Spleen (tissue), 11 donors: ENCODE results near the gene ADAMTSL3. TPM values are rescaled to one million over a fixed set of nuclear protein-coding genes. Genes with fewer than 3 reads are reported as not detected.

ENCODE experiments used
- DNase-seq: peaks from one replicate; pipeline ENCODE4 v3.0.0-alpha.2; 2020
- H3K27ac ChIP-seq, 8 donors: fragments of 200-600 bp; sonication (generic) in 7 of 8; 1 replicate in 4 of 8; 2 replicates in 4 of 8; pipeline versions ENCODE4 v1.5.0 to v1.8.0; 2016 to 2021; ENCODE audit warnings: inconsistent platforms in 4 of 8, mild to moderate bottlenecking in 4 of 8, moderate library complexity in 1 of 8
- H3K27me3 ChIP-seq, 7 donors: fragments of 200-600 bp; sonication (generic) in 6 of 7; replicated peaks in 1 of 7; 1 replicate in 4 of 7; 2 replicates in 3 of 7; pipeline versions ENCODE4 v1.5.0 to v1.8.0; 2016 to 2021; ENCODE audit warnings: inconsistent platforms in 3 of 7, mild to moderate bottlenecking in 1 of 7
- H3K36me3 ChIP-seq, 6 donors: fragments of 200-600 bp; sonication (generic) in 5 of 6; 1 replicate in 4 of 6; 2 replicates in 2 of 6; pipeline versions ENCODE4 v1.5.0 to v1.8.0; 2016 to 2021; ENCODE audit warnings: inconsistent platforms in 2 of 6
- H3K4me1 ChIP-seq, 6 donors: fragments of 200-600 bp; sonication (generic) in 5 of 6; 1 replicate in 3 of 6; 2 replicates in 3 of 6; pipeline versions ENCODE4 v1.5.0 to v1.8.0; 2016 to 2021; ENCODE audit warnings: inconsistent platforms in 3 of 6
- H3K4me3 ChIP-seq, 8 donors: fragments of 200-600 bp; sonication (generic) in 7 of 8; 1 replicate in 4 of 8; 2 replicates in 4 of 8; pipeline versions ENCODE4 v1.5.0 to v1.8.0; 2016 to 2021; ENCODE audit warnings: inconsistent platforms in 4 of 8, mild to moderate bottlenecking in 4 of 8, moderate library complexity in 2 of 8
- H3K9me3 ChIP-seq, 8 donors: fragments of 200-600 bp; sonication (generic) in 7 of 8; 1 replicate in 4 of 8; 2 replicates in 4 of 8; pipeline versions ENCODE4 v1.5.0 to v1.8.0; 2016 to 2021; ENCODE audit warnings: inconsistent platforms in 4 of 8
- POLR2A ChIP-seq, 3 donors: fragments of 450-650 bp; IDR thresholded peaks; one replicate each; pipeline ENCODE4 v1.5.1; 2017; ENCODE audit warnings: antibody characterized with exemption in 3 of 3, mild to moderate bottlenecking in 1 of 3
- POLR2AphosphoS5 ChIP-seq, 3 donors: sonication (generic); formaldehyde crosslinking; IDR thresholded peaks; one replicate each; pipeline ENCODE4 v1.5.1; 2017; ENCODE audit warnings: antibody characterized with exemption in 3 of 3
- WGBS, 5 donors: extraction: QIAGEN DNeasy Blood & Tissue Kit in 3 of 5; methylation state at CpG; one replicate each; pipeline versions ENCODE4 v1.1.5 to v1.1.7; 2013 to 2018; 5-methylcytosine and 5-hydroxymethylcytosine counted together
- intact Hi-C: fragments of 100-400 bp; cut with DNase I; formaldehyde crosslinking; loops from one replicate; pipeline ENCODE4 v1.15.0; 2023; ENCODE audit warnings: low total_unique reads
- polyA plus RNA-seq, 3 donors: library from polyadenylated mRNA; stranded (reverse); fragments of 200-250 nt; gene quantifications; one replicate each; pipeline ENCODE4 v1.2.1, GENCODE V29; 2013
- total RNA-seq, 7 donors: library from RNA; depleted of rRNA in 3 of 7; stranded (reverse); fragments of >200 nt in 3 of 7; fragmentation: NEBNext Ultra II Directional in 4 of 7; extraction: Animal tissue kit (Norgen Biotek cat#: 25700) in 4 of 7; gene quantifications; one replicate each; pipeline versions ENCODE4 v1.1.0 to v1.2.1, GENCODE V29; 2016 to 2021
- TF ChIP-seq, protein P1 (sequence below), 11 experiments: fragments of 200-600 bp in 7 of 11; fragments of 450-650 bp in 4 of 11; sonication (generic) in 4 of 11; IDR thresholded peaks in 8 of 11; conservative IDR thresholded peaks in 3 of 11; 1 replicate in 7 of 11; 2 replicates in 4 of 11; pipeline versions ENCODE4 v1.4.0 to v1.8.0; 2016 to 2021; ENCODE audit warnings: antibody characterized with exemption in 11 of 11, inconsistent platforms in 4 of 11, mild to moderate bottlenecking in 1 of 11
- donor health status: healthy with polysubstance abuse.
- donor health status: DM: no; HTN: no; CAD: no; lungs with moderate emphysema.
- donor health status: DM: no; HTN: no; CAD: no.
- donor health status: Bipolar disorder and iron deficiency.
- donor health status: healthy.
- donor health status: DM: no; HTN: no; CAD: no.
- donor health status: DM: yes; HTN: yes; CAD: no.

Gene ADAMTSL3
- total and polyA plus RNA-seq, 10 donors: 0.09 to 5.7 (median 2.9) TPM

DNA sequence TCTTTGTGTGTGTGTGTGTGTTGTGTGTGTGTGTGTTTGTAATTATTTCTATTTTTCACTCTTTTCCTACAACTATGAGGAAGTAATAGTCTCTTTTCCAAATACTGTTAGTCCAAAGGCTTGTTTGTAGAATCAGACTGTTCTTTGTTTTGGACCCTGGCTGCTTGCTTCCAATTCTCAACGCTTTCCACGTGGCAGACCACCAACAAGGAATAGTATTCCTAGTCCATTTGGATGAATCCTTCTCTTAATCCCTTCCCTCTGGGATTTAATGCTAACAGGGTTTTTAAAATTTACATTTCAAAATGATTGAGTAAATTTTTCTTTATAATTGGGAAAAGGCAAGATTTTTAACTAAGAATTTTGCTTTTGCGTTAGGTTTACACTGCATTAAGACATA is 62.7 kb downstream of the ADAMTSL3 start:
- intact Hi-C loops: no loop called here
- no peak for TF ChIP-seq POLR2A (IDR thresholded peaks at IDR 0.05)
- TF ChIP-seq POLR2AphosphoS5 (IDR thresholded peaks at IDR 0.05): no peak
- TF ChIP-seq, protein P1, sequence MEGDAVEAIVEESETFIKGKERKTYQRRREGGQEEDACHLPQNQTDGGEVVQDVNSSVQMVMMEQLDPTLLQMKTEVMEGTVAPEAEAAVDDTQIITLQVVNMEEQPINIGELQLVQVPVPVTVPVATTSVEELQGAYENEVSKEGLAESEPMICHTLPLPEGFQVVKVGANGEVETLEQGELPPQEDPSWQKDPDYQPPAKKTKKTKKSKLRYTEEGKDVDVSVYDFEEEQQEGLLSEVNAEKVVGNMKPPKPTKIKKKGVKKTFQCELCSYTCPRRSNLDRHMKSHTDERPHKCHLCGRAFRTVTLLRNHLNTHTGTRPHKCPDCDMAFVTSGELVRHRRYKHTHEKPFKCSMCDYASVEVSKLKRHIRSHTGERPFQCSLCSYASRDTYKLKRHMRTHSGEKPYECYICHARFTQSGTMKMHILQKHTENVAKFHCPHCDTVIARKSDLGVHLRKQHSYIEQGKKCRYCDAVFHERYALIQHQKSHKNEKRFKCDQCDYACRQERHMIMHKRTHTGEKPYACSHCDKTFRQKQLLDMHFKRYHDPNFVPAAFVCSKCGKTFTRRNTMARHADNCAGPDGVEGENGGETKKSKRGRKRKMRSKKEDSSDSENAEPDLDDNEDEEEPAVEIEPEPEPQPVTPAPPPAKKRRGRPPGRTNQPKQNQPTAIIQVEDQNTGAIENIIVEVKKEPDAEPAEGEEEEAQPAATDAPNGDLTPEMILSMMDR (IDR thresholded peaks at IDR 0.05 in 8 of 11, conservative IDR thresholded peaks at IDR 0.05 in 3 of 11): no peak
- no peak overlapping the region for H3K27ac ChIP-seq

DNA sequence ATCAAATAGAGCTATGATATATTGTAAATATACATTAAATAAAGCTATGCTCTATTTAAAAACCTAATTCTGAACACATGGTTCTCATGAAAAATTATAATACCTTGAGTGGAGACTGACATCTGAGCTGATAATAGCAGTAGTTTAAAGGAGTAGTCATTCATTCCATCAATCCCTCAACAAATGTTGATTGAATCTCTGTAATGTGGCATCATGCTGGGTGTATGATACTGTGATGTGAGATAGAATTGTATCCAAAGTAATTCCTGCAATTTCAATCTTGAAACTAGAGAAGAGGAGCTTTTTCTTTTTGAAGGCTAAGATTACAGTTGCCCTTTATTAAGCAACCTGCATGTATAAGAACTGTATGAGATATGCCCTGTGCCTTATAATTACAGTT is 63.1 kb downstream of the ADAMTSL3 start:
- no peak overlapping the region for H3K27ac ChIP-seq
- no peak overlapping the region for H3K4me3 ChIP-seq
- peaks cover 0 to 9% (median 0%) of the 10 kb centered on the region in 7 donors for H3K27me3 ChIP-seq
- intact Hi-C loops: no loop called here
- TF ChIP-seq POLR2A (IDR thresholded peaks at IDR 0.05): no peak
- TF ChIP-seq, protein P1 (IDR thresholded peaks at IDR 0.05 in 8 of 11, conservative IDR thresholded peaks at IDR 0.05 in 3 of 11): no peak
- TF ChIP-seq POLR2AphosphoS5 (IDR thresholded peaks at IDR 0.05): no peak
- DNase-seq: no peak
- no peaks in the 10 kb centered on the region for H3K4me1 ChIP-seq
- H3K9me3 ChIP-seq: no peaks in the 10 kb centered on the region
- no peaks in the 10 kb centered on the region for H3K36me3 ChIP-seq

More for the DNA sequence above, 62.7 kb downstream of the ADAMTSL3 start:
- Histone ChIP-seq H3K36me3 (no peaks in the 10 kb centered on the region), H3K4me3 (no peak overlapping the region), H3K4me1 (no peaks in the 10 kb centered on the region), H3K27me3 (peaks cover 0 to 9% (median 0%) of the 10 kb centered on the region in 7 donors), H3K9me3 (no peaks in the 10 kb centered on the region)
- no peak for DNase-seq
- 82 to 90% (median 87%) methylated on average over 3 of the region's 3 CpGs for WGBS, 5 donors

DNA sequence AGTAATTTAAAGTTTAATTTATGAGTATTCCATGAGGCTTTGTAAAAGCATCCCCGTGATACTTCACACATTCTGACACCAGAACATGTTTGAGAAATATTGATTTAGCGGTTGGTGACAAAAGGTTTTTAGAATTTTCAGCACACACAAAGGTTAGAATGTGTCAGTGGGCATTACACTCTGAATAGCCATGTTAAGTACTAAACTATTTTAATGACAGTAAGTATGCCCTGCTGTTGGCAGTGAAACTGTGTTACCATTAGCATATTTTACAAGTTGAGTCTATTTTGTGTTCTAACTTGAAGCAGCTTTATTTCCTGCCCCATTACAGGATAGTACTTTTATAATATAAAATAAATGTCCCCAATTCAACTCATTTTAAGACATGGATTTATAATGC is 66.5 kb downstream of the ADAMTSL3 start:
- no peak for DNase-seq
- TF ChIP-seq, protein P1 (IDR thresholded peaks at IDR 0.05 in 8 of 11, conservative IDR thresholded peaks at IDR 0.05 in 3 of 11): no peak
- no peak for TF ChIP-seq POLR2AphosphoS5 (IDR thresholded peaks at IDR 0.05)
- no peak for TF ChIP-seq POLR2A (IDR thresholded peaks at IDR 0.05)
- H3K27me3 ChIP-seq: peaks cover 0 to 9% (median 0%) of the 10 kb centered on the region in 7 donors
- no peak overlapping the region for H3K4me3 ChIP-seq
- no peak overlapping the region for H3K27ac ChIP-seq
- no peaks in the 10 kb centered on the region for H3K9me3 ChIP-seq
- WGBS, 5 donors: 84 to 94% (median 89%) methylated on average over 2 of the region's 2 CpGs
- no peaks in the 10 kb centered on the region for H3K4me1 ChIP-seq
- no peaks in the 10 kb centered on the region for H3K36me3 ChIP-seq
- intact Hi-C loops: no loop called here

DNA sequence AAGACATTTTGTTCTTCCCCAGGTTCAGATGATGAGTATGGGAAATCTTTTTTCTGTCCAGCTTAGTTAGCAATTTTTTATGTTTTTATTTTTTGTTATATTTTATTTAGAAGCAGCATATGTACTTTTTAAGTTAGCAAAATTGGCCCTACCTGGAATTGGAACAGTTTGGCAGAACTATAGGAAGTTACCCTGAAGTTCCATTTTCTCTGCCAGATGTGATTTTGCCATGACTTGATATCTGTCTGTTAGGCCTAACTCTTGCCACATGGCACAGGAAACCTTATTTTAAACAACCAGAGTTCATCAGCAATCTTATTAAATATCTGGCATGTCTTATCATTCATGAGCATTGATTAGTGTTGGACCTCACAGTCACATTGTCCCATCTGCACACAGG is 67.1 kb downstream of the ADAMTSL3 start:
- Histone ChIP-seq H3K9me3 (peaks cover 0 to 4% (median 0%) of the 10 kb centered on the region in 8 donors), H3K4me3 (no peak overlapping the region), H3K27ac (no peak overlapping the region), H3K4me1 (no peaks in the 10 kb centered on the region), H3K27me3 (peaks cover 0 to 9% (median 0%) of the 10 kb centered on the region in 7 donors), H3K36me3 (no peaks in the 10 kb centered on the region)
- no peak for DNase-seq
- TF ChIP-seq POLR2A (IDR thresholded peaks at IDR 0.05) (no peak), POLR2AphosphoS5 (IDR thresholded peaks at IDR 0.05) (no peak)
- TF ChIP-seq, protein P1 (IDR thresholded peaks at IDR 0.05 in 8 of 11, conservative IDR thresholded peaks at IDR 0.05 in 3 of 11): no peak
- intact Hi-C loops: no loop called here
